ENCODE results near the gene ALDH1A1.

GRCh38 chr9:72948575-72949243 is 4.1 kb downstream of the ALDH1A1 start:
- TF ChIP-seq CTCF (IDR thresholded peaks at IDR 0.05) (no peak), POLR2A (IDR thresholded peaks at IDR 0.05) (no peak)

Data from prostate gland (tissue), 2 donors.